H1 (cell line): Measurements from ENCODE around the gene CRYBG1. TPM values are rescaled to one million over a fixed set of nuclear protein-coding genes. Genes with fewer than 3 reads are reported as not detected.

Experiments
- CTCF ChIA-PET: fragments of 300-600 bp; sonication (Branson Sonifier 250); formaldehyde crosslinking; loops from one replicate; lab custom pipeline; 2021; ENCODE audit not compliant: partially characterized antibody; lab: Charles Lee
- POLR2A ChIA-PET: fragments of 300-600 bp; sonication (Branson Sonifier 250); formaldehyde crosslinking; loops from one replicate; lab custom pipeline; 2021; ENCODE audit warnings: inconsistent platforms; ENCODE audit not compliant: partially characterized antibody; lab: Charles Lee
- DNase-seq, 2 experiments: peaks; one replicate each; pipeline versions ENCODE4 v3.0.0 to v3.0.0-alpha.2; 2010 to 2022; ENCODE audit warnings: low spot score in 2 of 2, low read depth in 1 of 2, mixed read lengths in 1 of 2
- FAIRE-seq: peaks from 2 replicates; lab custom pipeline; 2011; peaks lifted over from hg19 to GRCh38; lab: Jason Lieb, UNC
- H2AFZ ChIP-seq: 2 replicates; pipeline ENCODE4 v1.8.1; 2012; ENCODE audit warnings: low read length, inconsistent platforms
- H2AK5ac ChIP-seq: 2 replicates; pipeline ENCODE4 v1.6.1; 2013; ENCODE audit warnings: low read depth, low read length
- H2BK120ac ChIP-seq: replicated peaks from 2 replicates; pipeline ENCODE3; 2013; ENCODE audit warnings: low read depth, low read length, inconsistent platforms
- H2BK12ac ChIP-seq: 2 replicates; pipeline ENCODE4 v1.6.1; 2013; ENCODE audit warnings: low read depth, low read length
- H2BK15ac ChIP-seq: 2 replicates; pipeline ENCODE4 v1.6.1; 2013; ENCODE audit warnings: low read length
- H2BK20ac ChIP-seq: 2 replicates; pipeline ENCODE4 v1.6.1; 2013; ENCODE audit warnings: low read length
- H2BK5ac ChIP-seq: 2 replicates; pipeline ENCODE4 v1.6.1; 2013; ENCODE audit warnings: low read depth, low read length
- H3K14ac ChIP-seq: 2 replicates; pipeline ENCODE4 v1.6.1; 2013; ENCODE audit warnings: inconsistent platforms; ENCODE audit not compliant: insufficient read length
- H3K18ac ChIP-seq: 2 replicates; pipeline ENCODE4 v1.6.1; 2013; ENCODE audit warnings: low read length; ENCODE audit errors: extremely low read depth
- H3K23ac ChIP-seq: 2 replicates; pipeline ENCODE4 v1.6.1; 2013; ENCODE audit warnings: inconsistent platforms; ENCODE audit not compliant: insufficient read length
- H3K23me2 ChIP-seq: 2 replicates; pipeline ENCODE4 v1.6.1; 2013; ENCODE audit warnings: low read depth, low read length
- H3K27ac ChIP-seq: 2 replicates; pipeline ENCODE4 v1.6.1; 2011; ENCODE audit warnings: low read depth, low read length, inconsistent platforms
- H3K27me3 ChIP-seq, 4 experiments: replicated peaks in 1 of 4; 1 replicate in 1 of 4; 2 replicates in 3 of 4; pipeline versions ENCODE4 v1.6.1 to v1.8.1; 2011 to 2013; ENCODE audit warnings: low read length in 3 of 4, mild to moderate bottlenecking in 3 of 4, inconsistent platforms in 2 of 4, mixed read lengths in 2 of 4, moderate library complexity in 1 of 4; ENCODE audit not compliant: control insufficient read depth in 3 of 4, insufficient read depth in 3 of 4; ENCODE audit errors: extremely low read depth in 1 of 4
- H3K36me3 ChIP-seq, 4 experiments: 2 replicates each; pipeline versions ENCODE4 v1.6.1 to v1.8.1; 2011 to 2013; ENCODE audit warnings: mild to moderate bottlenecking in 4 of 4, low read length in 3 of 4, moderate library complexity in 2 of 4, control low read depth in 1 of 4, inconsistent platforms in 1 of 4; ENCODE audit not compliant: insufficient read depth in 4 of 4, control insufficient read depth in 2 of 4
- H3K4ac ChIP-seq: replicated peaks from 2 replicates; pipeline ENCODE3; 2013; ENCODE audit warnings: low read length, low read depth, mixed read lengths, inconsistent platforms; ENCODE audit not compliant: insufficient read length
- H3K4me1 ChIP-seq, 4 experiments: replicated peaks in 1 of 4; 1 replicate in 1 of 4; 2 replicates in 3 of 4; pipeline versions ENCODE4 v1.6.1 to v1.8.1; 2011 to 2013; ENCODE audit warnings: low read length in 3 of 4, inconsistent platforms in 2 of 4, mixed read lengths in 1 of 4; ENCODE audit not compliant: insufficient read depth in 4 of 4, control insufficient read depth in 3 of 4
- H3K4me2 ChIP-seq, 2 experiments: 2 replicates each; pipeline versions ENCODE4 v1.6.1 to v1.8.1; 2011 to 2013; ENCODE audit warnings: low read depth in 2 of 2, low read length in 2 of 2, control low read depth in 1 of 2, inconsistent platforms in 1 of 2, mild to moderate bottlenecking in 1 of 2; ENCODE audit not compliant: insufficient read depth in 1 of 2
- H3K4me3 ChIP-seq, 4 experiments: fragments of 200-600, 300-600 bp in 1 of 4; sonication (generic), shearing (Covaris generic), sonication (Bioruptor Twin) in 1 of 4; 2 replicates each; pipeline versions ENCODE4 v1.5.1 to v1.8.1; 2011 to 2016; ENCODE audit warnings: low read length in 4 of 4, low read depth in 3 of 4, control low read depth in 2 of 4, inconsistent platforms in 2 of 4, mild to moderate bottlenecking in 2 of 4, mixed read lengths in 1 of 4, moderate library complexity in 1 of 4; ENCODE audit not compliant: insufficient read depth in 2 of 4; ENCODE audit errors: extremely low read depth in 1 of 4
- H3K56ac ChIP-seq: replicated peaks from 2 replicates; pipeline ENCODE3; 2013; ENCODE audit warnings: low read depth, mild to moderate bottlenecking, mixed read lengths, low read length, inconsistent platforms; ENCODE audit not compliant: insufficient read length
- H3K79me1 ChIP-seq: 2 replicates; pipeline ENCODE4 v1.6.1; 2013; ENCODE audit warnings: low read depth, low read length, control low read depth
- H3K79me2 ChIP-seq, 2 experiments: 2 replicates each; pipeline versions ENCODE4 v1.6.1 to v1.8.1; 2012 to 2013; ENCODE audit warnings: low read length in 2 of 2, mild to moderate bottlenecking in 2 of 2, inconsistent platforms in 1 of 2; ENCODE audit not compliant: insufficient read depth in 2 of 2, control insufficient read depth in 1 of 2
- H3K9ac ChIP-seq, 4 experiments: replicated peaks in 1 of 4; 1 replicate in 1 of 4; 2 replicates in 3 of 4; pipeline versions ENCODE4 v1.6.1 to v1.8.1; 2011 to 2013; ENCODE audit warnings: low read depth in 3 of 4, low read length in 3 of 4, control low read depth in 2 of 4, mild to moderate bottlenecking in 2 of 4, moderate library complexity in 2 of 4, inconsistent platforms in 1 of 4; ENCODE audit errors: extremely low read depth in 1 of 4
- H3K9me3 ChIP-seq, 2 experiments: 2 replicates each; pipeline versions ENCODE4 v1.6.1 to v1.8.1; 2012 to 2013; ENCODE audit warnings: mild to moderate bottlenecking in 2 of 2, moderate library complexity in 2 of 2, control low read depth in 1 of 2, inconsistent platforms in 1 of 2, low read depth in 1 of 2, low read length in 1 of 2, mixed read lengths in 1 of 2; ENCODE audit not compliant: insufficient read depth in 2 of 2
- H4K20me1 ChIP-seq, 2 experiments: replicated peaks in 1 of 2; 2 replicates each; pipeline versions ENCODE3 to v1.8.1; 2011 to 2013; ENCODE audit warnings: inconsistent platforms in 2 of 2, low read length in 2 of 2, mild to moderate bottlenecking in 1 of 2; ENCODE audit not compliant: insufficient read depth in 2 of 2, control insufficient read depth in 1 of 2
- H4K5ac ChIP-seq: 2 replicates; pipeline ENCODE4 v1.6.1; 2013; ENCODE audit warnings: low read length, low read depth, mixed read lengths, inconsistent platforms; ENCODE audit not compliant: insufficient read length
- H4K8ac ChIP-seq: 2 replicates; pipeline ENCODE4 v1.8.0; 2013; ENCODE audit warnings: mild to moderate bottlenecking, moderate library complexity, low read length, inconsistent platforms; ENCODE audit not compliant: insufficient read depth; ENCODE audit errors: extremely low read depth
- H4K91ac ChIP-seq: replicated peaks from 2 replicates; pipeline ENCODE3; 2013; ENCODE audit warnings: low read length, mixed read lengths, inconsistent platforms; ENCODE audit not compliant: insufficient read length
- HDAC6 ChIP-seq: IDR thresholded peaks from one replicate; pipeline ENCODE4 v1.7.1; 2012; ENCODE audit warnings: low read depth, mild to moderate bottlenecking, inconsistent platforms, low read length, moderate library complexity
- SP4 ChIP-seq: IDR thresholded peaks from 2 replicates; pipeline ENCODE4 v1.6.1; 2012; ENCODE audit warnings: low read length, inconsistent platforms
- TAF7 ChIP-seq: optimal IDR thresholded peaks from 2 replicates; pipeline ENCODE3; 2011; ENCODE audit warnings: low read depth, mild to moderate bottlenecking, inconsistent platforms, low read length, moderate library complexity, borderline replicate concordance
- WGBS, 2 experiments: shearing (Covaris generic) in 1 of 2; methylation state at CpG; one replicate each; pipeline versions ENCODE4 v1.1.6 to v1.1.7; 2013 to 2015; ENCODE audit warnings: low lambda C conversion rate in 2 of 2, mixed read lengths in 2 of 2, inconsistent platforms in 1 of 2, low coverage in 1 of 2, missing lambda C conversion rate in 1 of 2; ENCODE audit not compliant: insufficient replicate concordance in 2 of 2, insufficient coverage in 1 of 2, insufficient read length in 1 of 2; ENCODE audit errors: extremely low coverage in 1 of 2, missing lambda C conversion rate in 1 of 2; 5-methylcytosine and 5-hydroxymethylcytosine counted together
- polyA plus RNA-seq, 7 experiments: library from polyadenylated mRNA; depleted of rRNA in 3 of 7; stranded (reverse) in 5 of 7; unstranded in 2 of 7; fragments of >200 nt in 5 of 7; fragments of 200-250 nt in 2 of 7; gene quantifications; 1 replicate in 5 of 7; 2 replicates in 1 of 7; 4 replicates in 1 of 7; pipeline versions ENCODE4 v1.2.1 to v1.2.3, GENCODE V29; 2011 to 2013; ENCODE audit warnings: missing spikeins in 2 of 7, mixed read lengths in 2 of 7
- total RNA-seq: library from RNA; stranded (reverse); fragmentation: NEBNext Ultra II Directional; extraction: Animal tissue kit (Norgen Biotek cat#: 25700); gene quantifications from 2 replicates; pipeline ENCODE4 v1.2.1, GENCODE V29; 2021
- TF ChIP-seq, protein P1 (sequence below): IDR thresholded peaks from 2 replicates; pipeline ENCODE4 v1.6.1; 2011; ENCODE audit warnings: low read length, improper control_type of control experiment

CRYBG1 gene
- total and polyA plus RNA-seq, 2 of the 8 experiments (the other 6 are each of a cell fraction or from before 2014, with no cell fraction given): 2.2 to 11.6 TPM

DNA sequence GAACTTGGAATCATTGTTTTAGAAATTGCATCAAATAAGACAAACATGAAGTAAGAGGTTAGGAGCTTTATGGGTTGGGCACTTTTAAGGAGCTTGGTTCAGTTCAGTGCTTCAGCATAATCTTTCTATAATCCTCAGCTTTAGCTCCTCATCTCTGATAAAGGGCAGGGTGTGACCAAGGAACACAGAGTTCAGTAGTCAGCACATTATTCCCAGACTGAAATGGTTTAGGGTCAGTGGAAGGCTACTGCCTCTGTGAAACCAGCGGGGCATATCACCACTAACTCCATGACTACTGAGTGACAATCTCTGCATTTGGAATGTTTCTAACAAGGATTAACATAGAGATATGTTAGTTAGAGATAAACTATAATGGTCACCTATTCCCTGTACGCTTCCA lies 36.9 kb downstream of the CRYBG1 start:
- WGBS, 2 experiments: 82% methylated on average over 2 of the region's 2 CpGs; no CpG with 5 or more reads in 1 of the 2 experiments
- Histone ChIP-seq H3K4me2 (no peak overlapping the region), H3K4me1 (no peaks in the 10 kb centered on the region), H2BK12ac (no peak overlapping the region), H4K8ac (no peak overlapping the region), H3K18ac (no peak overlapping the region), H3K36me3 (no peaks in the 10 kb centered on the region), H3K56ac (no peak overlapping the region), H3K9me3 (no peaks in the 10 kb centered on the region), H2AK5ac (no peak overlapping the region), H2BK5ac (no peak overlapping the region), H3K23ac (no peak overlapping the region), H3K14ac (no peak overlapping the region), H4K5ac (no peak overlapping the region), H3K4ac (no peak overlapping the region), H4K91ac (no peak overlapping the region), H2BK120ac (no peak overlapping the region), H3K79me1 (no peaks in the 10 kb centered on the region), H2BK15ac (no peak overlapping the region), H2AFZ (no peak overlapping the region), H3K27me3 (no peaks in the 10 kb centered on the region), H3K27ac (no peak overlapping the region), H3K4me3 (no peak overlapping the region), H3K9ac (no peak overlapping the region), H2BK20ac (no peak overlapping the region), H3K79me2 (no peaks in the 10 kb centered on the region), H4K20me1 (no peaks in the 10 kb centered on the region), H3K23me2 (no peaks in the 10 kb centered on the region)
- TF ChIP-seq HDAC6: no peak
- TF ChIP-seq TAF7: no peak
- no peak for TF ChIP-seq SP4
- TF ChIP-seq, protein P1, sequence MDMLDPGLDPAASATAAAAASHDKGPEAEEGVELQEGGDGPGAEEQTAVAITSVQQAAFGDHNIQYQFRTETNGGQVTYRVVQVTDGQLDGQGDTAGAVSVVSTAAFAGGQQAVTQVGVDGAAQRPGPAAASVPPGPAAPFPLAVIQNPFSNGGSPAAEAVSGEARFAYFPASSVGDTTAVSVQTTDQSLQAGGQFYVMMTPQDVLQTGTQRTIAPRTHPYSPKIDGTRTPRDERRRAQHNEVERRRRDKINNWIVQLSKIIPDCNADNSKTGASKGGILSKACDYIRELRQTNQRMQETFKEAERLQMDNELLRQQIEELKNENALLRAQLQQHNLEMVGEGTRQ: no peak
- ChIA-PET POLR2A (no interaction called here), CTCF (interaction anchor here (1.0 kb wide), 1 partner anchor 9 kb away, joined by 3 read pairs; no protein-coding TSS in a partner anchor)
- DNase-seq: no peak
- FAIRE-seq: no peak
